Measurements from ENCODE around the gene SLC6A18. TPM values are rescaled to one million over a fixed set of nuclear protein-coding genes. Genes with fewer than 3 reads are reported as not detected.
A peak's percentile ranks its signal among the peaks of the same experiment; 100 is the strongest.

SLC6A18 gene
- total RNA-seq, 2 donors from 2014 or later: not detected

DNA sequence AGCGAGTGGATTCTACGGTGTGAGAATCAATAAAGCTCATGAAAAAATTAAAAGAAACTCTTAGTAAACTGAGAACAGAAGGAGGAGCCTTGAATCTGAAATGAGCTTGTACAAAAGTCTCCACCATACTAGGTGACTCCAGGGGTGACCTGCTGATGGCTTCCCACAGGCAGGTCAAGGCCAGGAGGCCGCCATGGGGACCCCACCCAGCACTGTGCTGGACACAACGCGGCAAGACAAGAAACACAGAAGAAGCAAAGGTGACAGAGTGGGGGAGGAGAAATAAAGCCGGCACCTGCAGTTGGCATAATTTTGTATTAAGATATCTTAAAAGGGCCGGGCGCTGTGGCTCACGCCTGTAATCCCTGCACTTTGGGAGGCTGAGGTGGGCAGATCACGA, 35.9 kb upstream of the SLC6A18 start:
- H3K4me1 ChIP-seq: peaks cover 48% of the 10 kb centered on the region
- no peaks in the 10 kb centered on the region for H3K27me3 ChIP-seq
- ATAC-seq (no peak), DNase-seq (peak in 1 of 4 donors; percentile 6)
- H3K36me3 ChIP-seq (replicated peaks in 1 of 2; ENCODE audit: insufficient read depth in 1 of 2, low read depth in 2 of 2): no peaks in the 10 kb centered on the region
- no peak overlapping the region for H3K4me3 ChIP-seq
- H3K27ac ChIP-seq: no peak overlapping the region
- 56 to 61% methylated on average over 10 of the region's 10 CpGs for WGBS, 2 donors
- TF ChIP-seq, protein P1, sequence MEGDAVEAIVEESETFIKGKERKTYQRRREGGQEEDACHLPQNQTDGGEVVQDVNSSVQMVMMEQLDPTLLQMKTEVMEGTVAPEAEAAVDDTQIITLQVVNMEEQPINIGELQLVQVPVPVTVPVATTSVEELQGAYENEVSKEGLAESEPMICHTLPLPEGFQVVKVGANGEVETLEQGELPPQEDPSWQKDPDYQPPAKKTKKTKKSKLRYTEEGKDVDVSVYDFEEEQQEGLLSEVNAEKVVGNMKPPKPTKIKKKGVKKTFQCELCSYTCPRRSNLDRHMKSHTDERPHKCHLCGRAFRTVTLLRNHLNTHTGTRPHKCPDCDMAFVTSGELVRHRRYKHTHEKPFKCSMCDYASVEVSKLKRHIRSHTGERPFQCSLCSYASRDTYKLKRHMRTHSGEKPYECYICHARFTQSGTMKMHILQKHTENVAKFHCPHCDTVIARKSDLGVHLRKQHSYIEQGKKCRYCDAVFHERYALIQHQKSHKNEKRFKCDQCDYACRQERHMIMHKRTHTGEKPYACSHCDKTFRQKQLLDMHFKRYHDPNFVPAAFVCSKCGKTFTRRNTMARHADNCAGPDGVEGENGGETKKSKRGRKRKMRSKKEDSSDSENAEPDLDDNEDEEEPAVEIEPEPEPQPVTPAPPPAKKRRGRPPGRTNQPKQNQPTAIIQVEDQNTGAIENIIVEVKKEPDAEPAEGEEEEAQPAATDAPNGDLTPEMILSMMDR (IDR thresholded peaks at IDR 0.05): no peak
- TF ChIP-seq POLR2A (IDR thresholded peaks at IDR 0.05): no peak
- intact Hi-C loops (cut with DNase I): no loop called here
- H3K9me3 ChIP-seq: no peaks in the 10 kb centered on the region

DNA sequence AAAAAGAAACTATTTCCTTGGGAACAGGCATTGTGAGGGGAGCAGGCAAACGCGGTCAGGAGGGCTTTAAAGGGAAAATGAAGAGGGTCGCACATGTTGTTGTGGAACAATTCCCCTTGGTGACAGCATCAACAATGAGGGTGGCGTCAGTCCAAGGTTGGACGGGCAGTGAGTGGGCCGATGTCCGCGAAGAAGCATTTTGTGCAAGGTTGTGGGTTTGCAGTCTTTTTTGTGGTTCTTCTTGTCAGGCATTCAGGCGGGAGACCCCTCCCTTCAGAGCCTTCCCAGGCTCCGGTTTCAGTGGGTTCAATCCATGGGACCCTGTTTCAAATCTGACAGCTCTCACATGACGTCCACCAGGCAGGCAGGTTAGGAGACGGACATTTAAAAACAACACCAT, 34.9 kb upstream of the SLC6A18 start:
- TF ChIP-seq, protein P1 (IDR thresholded peaks at IDR 0.05): no peak
- TF ChIP-seq POLR2A (IDR thresholded peaks at IDR 0.05): no peak
- intact Hi-C loops (cut with DNase I): no loop called here
- ATAC-seq (no peak), DNase-seq (peak in 1 of 4 donors; percentile 5)
- Histone ChIP-seq H3K27ac (no peak overlapping the region), H3K27me3 (no peaks in the 10 kb centered on the region), H3K9me3 (no peaks in the 10 kb centered on the region), H3K4me3 (no peak overlapping the region), H3K4me1 (peaks cover 38% of the 10 kb centered on the region), H3K36me3 (replicated peaks in 1 of 2; ENCODE audit: insufficient read depth in 1 of 2, low read depth in 2 of 2) (no peaks in the 10 kb centered on the region)
- 85 to 89% methylated on average over 12 of the region's 12 CpGs for WGBS, 2 donors

- Histone ChIP-seq H3K4me1 (peaks cover 32% of the 10 kb centered on the region), H3K4me3 (no peak overlapping the region), H3K9me3 (no peaks in the 10 kb centered on the region), H3K27me3 (no peaks in the 10 kb centered on the region), H3K27ac (no peak overlapping the region), H3K36me3 (replicated peaks in 1 of 2; ENCODE audit: insufficient read depth in 1 of 2, low read depth in 2 of 2) (no peaks in the 10 kb centered on the region)
- ATAC-seq: no peak
- no peak for TF ChIP-seq POLR2A (IDR thresholded peaks at IDR 0.05)
- TF ChIP-seq, protein P1 (IDR thresholded peaks at IDR 0.05): no peak
- 58 to 60% methylated on average over 6 of the region's 6 CpGs for WGBS, 2 donors
- intact Hi-C loops (cut with DNase I): no loop called here
- peak in 1 of 4 donors; percentile 3 for DNase-seq
Measured at GRCh38 chr5:1190837-1191239, 34.3 kb upstream of the SLC6A18 start.

GRCh38 chr5:1192971-1193590, 32.1 kb upstream of the SLC6A18 start:
- ATAC-seq (no peak), DNase-seq (no peak)
- WGBS, 2 donors: 85 to 86% methylated on average over 18 of the region's 18 CpGs
- H3K36me3 ChIP-seq (replicated peaks in 1 of 2; ENCODE audit: insufficient read depth in 1 of 2, low read depth in 2 of 2): no peaks in the 10 kb centered on the region
- no peaks in the 10 kb centered on the region for H3K27me3 ChIP-seq
- no peak overlapping the region for H3K27ac ChIP-seq
- TF ChIP-seq POLR2A (IDR thresholded peaks at IDR 0.05): no peak
- TF ChIP-seq, protein P1 (IDR thresholded peaks at IDR 0.05): no peak
- intact Hi-C loops (cut with DNase I): no loop called here
- no peaks in the 10 kb centered on the region for H3K9me3 ChIP-seq
- H3K4me3 ChIP-seq: no peak overlapping the region
- H3K4me1 ChIP-seq: peaks cover 10% of the 10 kb centered on the region

- 81 to 86% methylated on average over 10 to 28 of the region's 28 CpGs for WGBS, 2 donors
- Histone ChIP-seq H3K4me1 (peaks cover 5% of the 10 kb centered on the region), H3K36me3 (replicated peaks in 1 of 2; ENCODE audit: insufficient read depth in 1 of 2, low read depth in 2 of 2) (no peaks in the 10 kb centered on the region), H3K4me3 (no peak overlapping the region), H3K27ac (no peak overlapping the region), H3K9me3 (no peaks in the 10 kb centered on the region), H3K27me3 (no peaks in the 10 kb centered on the region)
- ATAC-seq (no peak), DNase-seq (no peak)
- TF ChIP-seq, protein P1 (IDR thresholded peaks at IDR 0.05): no peak
- no peak for TF ChIP-seq POLR2A (IDR thresholded peaks at IDR 0.05)
- intact Hi-C loops (cut with DNase I): no loop called here
Measured at GRCh38 chr5:1193591-1193985, 31.6 kb upstream of the SLC6A18 start.
